OCI-LY7 (cell line): ENCODE results near the gene GYPC. TPM values are rescaled to one million over a fixed set of nuclear protein-coding genes. Genes with fewer than 3 reads are reported as not detected.
A peak's percentile ranks its signal among the peaks of the same experiment; 100 is the strongest.

Source experiments
- BruUV-seq: library from RNA; stranded (reverse); fragments of 400-500 nt; replicated peaks from 2 replicates; lab custom pipeline; 2021; lab: Mats Ljungman, UMichigan
- CTCF ChIA-PET: fragments of 300-600 bp; sonication (Branson Sonifier 250); formaldehyde crosslinking; loops from one replicate; lab custom pipeline; 2022; ENCODE audit warnings: antibody characterized with exemption; ENCODE audit not compliant: unreplicated experiment; lab: Charles Lee
- POLR2A ChIA-PET: fragments of 300-600 bp; sonication (Branson Sonifier 250); formaldehyde crosslinking; loops from one replicate; lab custom pipeline; 2022; ENCODE audit warnings: antibody characterized with exemption; lab: Charles Lee
- DNase-seq: peaks from one replicate; pipeline ENCODE4 v3.0.0-alpha.2; 2015; ENCODE audit warnings: low spot score
- H2AFZ ChIP-seq: fragments of 200-600 bp; sonication (generic), shearing (Covaris generic); 2 replicates; pipeline ENCODE4 v1.6.1; 2014; ENCODE audit warnings: mild to moderate bottlenecking, antibody characterized with exemption, low read length, moderate library complexity
- H3K27ac ChIP-seq: fragments of 200-600 bp; sonication (generic); 2 replicates; pipeline ENCODE4 v1.5.1; 2014; ENCODE audit warnings: mixed run types, low read depth, mild to moderate bottlenecking, moderate library complexity, low read length, inconsistent platforms; ENCODE audit not compliant: poor library complexity, severe bottlenecking
- H3K36me3 ChIP-seq: fragments of 200-600 bp; sonication (generic); 2 replicates; pipeline ENCODE4 v1.6.1; 2014; ENCODE audit warnings: mild to moderate bottlenecking, antibody characterized with exemption, low read length, moderate library complexity, mixed read lengths; ENCODE audit not compliant: insufficient read depth
- H3K4me1 ChIP-seq: fragments of 200-600 bp; sonication (generic); 2 replicates; pipeline ENCODE4 v1.5.1; 2014; ENCODE audit warnings: mild to moderate bottlenecking, low read length; ENCODE audit not compliant: insufficient read depth, poor library complexity, severe bottlenecking
- H3K4me2 ChIP-seq: fragments of 200-600 bp; sonication (generic); 2 replicates; pipeline ENCODE4 v1.6.1; 2014; ENCODE audit warnings: mild to moderate bottlenecking, low read length
- H3K4me3 ChIP-seq: fragments of 200-600 bp; sonication (generic); 2 replicates; pipeline ENCODE4 v1.5.1; 2014; ENCODE audit warnings: mild to moderate bottlenecking, low read depth, low read length; ENCODE audit not compliant: poor library complexity, severe bottlenecking
- H3K79me2 ChIP-seq: fragments of 200-600 bp; sonication (generic); 2 replicates; pipeline ENCODE4 v1.6.1; 2016; ENCODE audit warnings: low read depth, mild to moderate bottlenecking, low read length, moderate library complexity, mixed read lengths; ENCODE audit not compliant: insufficient read depth
- H3K9me2 ChIP-seq: fragments of 200-600 bp; sonication (generic); 2 replicates; pipeline ENCODE4 v1.6.1; 2016; ENCODE audit warnings: mild to moderate bottlenecking, low read length, mixed read lengths; ENCODE audit not compliant: insufficient read depth
- H3K9me3 ChIP-seq: fragments of 200-600 bp; sonication (generic); 2 replicates; pipeline ENCODE4 v1.6.1; 2014; ENCODE audit warnings: mild to moderate bottlenecking, mixed run types, low read length, mixed read lengths
- H4K20me1 ChIP-seq: fragments of 200-600 bp; sonication (generic); 2 replicates; pipeline ENCODE4 v1.6.1; 2014; ENCODE audit warnings: mild to moderate bottlenecking, antibody characterized with exemption, low read length, moderate library complexity, mixed read lengths; ENCODE audit not compliant: insufficient read depth
- EZH2phosphoT487 ChIP-seq: fragments of 200-600 bp; sonication (generic); IDR thresholded peaks from 2 replicates; pipeline ENCODE4 v1.6.1; 2018; ENCODE audit warnings: low read depth, borderline replicate concordance, mild to moderate bottlenecking, mixed run types, antibody characterized with exemption, low read length, moderate library complexity, mixed read lengths
- intact Hi-C: fragments of 100-400 bp; cut with micrococcal nuclease; formaldehyde crosslinking; loops from one replicate; pipeline ENCODE4 v1.10.0; 2022; ENCODE audit not compliant: unreplicated experiment
- total RNA-seq, 2 experiments: library from RNA; depleted of rRNA in 1 of 2; stranded (reverse); fragments of >200 nt in 1 of 2; shearing (Covaris generic) in 1 of 2; gene quantifications; 2 replicates each; pipeline ENCODE4 v1.2.3, GENCODE V29; 2014 to 2022
- TF ChIP-seq, protein P1 (sequence below): fragments of 200-600 bp; sonication (generic); conservative IDR thresholded peaks from 2 replicates; pipeline ENCODE4 v1.5.1; 2014; ENCODE audit warnings: mild to moderate bottlenecking, antibody characterized with exemption, low read length, moderate library complexity, mixed read lengths

Gene GYPC
- total RNA-seq, 2 experiments from 2014 or later, result 96.4 to 154 TPM

DNA sequence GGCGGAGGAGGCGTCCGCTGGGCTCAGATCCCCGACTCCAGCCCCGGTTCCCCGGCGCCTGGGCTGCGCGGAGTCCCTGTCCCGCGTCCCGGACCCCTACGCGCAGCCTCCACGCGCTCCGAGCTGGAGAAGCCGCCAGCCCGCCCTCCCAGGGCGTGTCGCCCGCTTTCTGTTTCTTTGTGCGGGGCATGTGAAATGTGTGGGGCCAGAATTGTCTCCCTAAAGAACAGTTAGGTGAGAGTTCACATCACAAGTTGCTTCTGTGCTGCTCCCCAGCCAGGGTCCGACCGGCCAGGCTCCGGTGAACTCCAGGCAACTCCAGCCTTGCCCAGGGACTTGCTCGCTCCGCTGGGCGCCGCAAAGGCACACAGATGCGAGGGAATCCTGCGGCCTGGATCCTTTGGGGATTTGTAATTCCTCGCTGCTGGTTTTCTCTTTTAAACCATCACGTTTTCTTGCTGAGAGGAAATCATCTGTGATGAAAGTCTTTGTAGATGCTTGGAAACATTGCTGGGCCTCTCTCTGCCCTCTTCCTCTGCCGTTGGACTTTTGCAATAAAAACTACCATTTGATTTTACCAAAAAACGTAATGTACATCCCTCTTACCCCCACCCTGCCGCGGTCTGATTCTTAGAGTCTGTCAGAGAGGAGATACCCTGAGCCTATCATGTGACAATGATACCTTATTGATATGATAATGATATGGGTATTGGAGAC lies 631 bp downstream of the GYPC start:
- TSS peak; percentile 68 for BruUV-seq
- H3K27ac ChIP-seq, result peak overlapping the region; percentile 82
- TF ChIP-seq EZH2phosphoT487, result no peak
- TF ChIP-seq, protein P1, sequence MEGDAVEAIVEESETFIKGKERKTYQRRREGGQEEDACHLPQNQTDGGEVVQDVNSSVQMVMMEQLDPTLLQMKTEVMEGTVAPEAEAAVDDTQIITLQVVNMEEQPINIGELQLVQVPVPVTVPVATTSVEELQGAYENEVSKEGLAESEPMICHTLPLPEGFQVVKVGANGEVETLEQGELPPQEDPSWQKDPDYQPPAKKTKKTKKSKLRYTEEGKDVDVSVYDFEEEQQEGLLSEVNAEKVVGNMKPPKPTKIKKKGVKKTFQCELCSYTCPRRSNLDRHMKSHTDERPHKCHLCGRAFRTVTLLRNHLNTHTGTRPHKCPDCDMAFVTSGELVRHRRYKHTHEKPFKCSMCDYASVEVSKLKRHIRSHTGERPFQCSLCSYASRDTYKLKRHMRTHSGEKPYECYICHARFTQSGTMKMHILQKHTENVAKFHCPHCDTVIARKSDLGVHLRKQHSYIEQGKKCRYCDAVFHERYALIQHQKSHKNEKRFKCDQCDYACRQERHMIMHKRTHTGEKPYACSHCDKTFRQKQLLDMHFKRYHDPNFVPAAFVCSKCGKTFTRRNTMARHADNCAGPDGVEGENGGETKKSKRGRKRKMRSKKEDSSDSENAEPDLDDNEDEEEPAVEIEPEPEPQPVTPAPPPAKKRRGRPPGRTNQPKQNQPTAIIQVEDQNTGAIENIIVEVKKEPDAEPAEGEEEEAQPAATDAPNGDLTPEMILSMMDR, result no peak
- H3K4me1 ChIP-seq, result peaks cover 46% of the 10 kb centered on the region
- H3K4me3 ChIP-seq, result peak overlapping the region; percentile 74
- no peaks in the 10 kb centered on the region for H4K20me1 ChIP-seq
- no peaks in the 10 kb centered on the region for H3K9me3 ChIP-seq
- no peaks in the 10 kb centered on the region for H3K9me2 ChIP-seq
- H3K4me2 ChIP-seq, result peak overlapping the region; percentile 79
- intact Hi-C loops, result loop anchor here (1.0 to 5.0 kb wide), 2 partner anchors 10 to 731 kb away; partner anchors contain the start of gene MAP3K2
- peak; percentile 52 for DNase-seq
- ChIA-PET CTCF (no interaction called here), POLR2A (interaction anchor here (0.6 kb wide), 1 partner anchor 117 kb away, joined by 4 read pairs; no protein-coding TSS in a partner anchor)
- peaks cover 49% of the 10 kb centered on the region for H3K79me2 ChIP-seq
- H3K36me3 ChIP-seq, result peaks cover 14% of the 10 kb centered on the region
- peak overlapping the region; percentile 82; the same call in 1 of the 2 replicates for H2AFZ ChIP-seq

DNA sequence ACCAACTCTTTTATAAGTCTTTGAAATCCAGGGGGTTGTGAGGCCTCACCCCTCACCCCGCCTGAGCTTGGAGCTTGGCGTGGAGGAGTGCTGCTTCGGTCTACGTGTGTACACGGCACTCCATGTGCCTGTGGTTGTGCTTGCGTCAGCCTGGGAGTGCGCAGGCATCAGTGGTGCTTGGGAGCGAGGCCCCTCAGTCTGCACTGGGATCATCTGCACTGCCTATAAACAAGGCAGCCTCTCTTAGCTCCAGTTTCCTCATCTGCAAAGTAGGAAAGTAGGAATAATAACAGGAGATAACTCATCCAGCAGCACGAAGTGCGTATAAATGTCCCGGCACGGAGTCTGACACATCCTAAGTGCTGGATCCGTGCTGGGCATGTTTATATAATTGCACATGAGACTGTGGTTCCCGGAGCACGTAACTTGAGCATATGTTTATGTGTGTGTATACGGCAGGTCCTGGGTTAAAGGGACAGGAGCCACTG lies 1.2 kb downstream of the GYPC start:
- peaks cover 55% of the 10 kb centered on the region for H3K79me2 ChIP-seq
- peaks cover 52% of the 10 kb centered on the region for H3K4me1 ChIP-seq
- H4K20me1 ChIP-seq, result no peaks in the 10 kb centered on the region
- H3K9me2 ChIP-seq, result no peaks in the 10 kb centered on the region
- H3K4me3 ChIP-seq, result peak overlapping the region; percentile 74
- peak overlapping the region; percentile 82; the same call in 1 of the 2 replicates for H2AFZ ChIP-seq
- H3K36me3 ChIP-seq, result peaks cover 14% of the 10 kb centered on the region
- H3K27ac ChIP-seq, result peak overlapping the region; percentile 82
- no peaks in the 10 kb centered on the region for H3K9me3 ChIP-seq
- ChIA-PET POLR2A (interaction anchor here (0.6 kb wide), 1 partner anchor 117 kb away, joined by 4 read pairs; no protein-coding TSS in a partner anchor), CTCF (no interaction called here)
- TF ChIP-seq EZH2phosphoT487, result no peak
- TF ChIP-seq, protein P1, result no peak
- intact Hi-C loops, result loop anchor here (1.0 to 5.0 kb wide), 2 partner anchors 9 to 730 kb away; partner anchors contain the start of gene MAP3K2
- DNase-seq, result peak; percentile 43
- peak overlapping the region; percentile 79 for H3K4me2 ChIP-seq
- BruUV-seq, result no TSS peak
